Breast epithelium (tissue), 4 donors: ENCODE results near the gene TMEM108. TPM values are rescaled to one million over a fixed set of nuclear protein-coding genes. Genes with fewer than 3 reads are reported as not detected.

Source experiments
- DNase-seq, 2 donors: peaks; one replicate each; pipeline ENCODE4 v3.0.0-alpha.2; 2019; ENCODE audit warnings: low spot score in 2 of 2
- H3K27ac ChIP-seq, 2 donors: fragments of 200-600 bp; sonication (generic) in 1 of 2; one replicate each; pipeline ENCODE4 v1.5.1; 2016 to 2019; ENCODE audit warnings: mild to moderate bottlenecking in 1 of 2
- H3K27me3 ChIP-seq, 2 donors: fragments of 200-600 bp; sonication (generic) in 1 of 2; one replicate each; pipeline versions ENCODE4 v1.5.1 to v1.6.0; 2017 to 2019; ENCODE audit warnings: control low read depth in 1 of 2, mild to moderate bottlenecking in 1 of 2
- H3K36me3 ChIP-seq: fragments of 200-600 bp; one replicate; pipeline ENCODE4 v1.5.1; 2019
- H3K4me1 ChIP-seq, 2 donors: fragments of 200-600 bp; sonication (generic); one replicate each; pipeline ENCODE4 v1.5.1; 2016 to 2019; ENCODE audit warnings: control low read depth in 1 of 2
- H3K4me3 ChIP-seq, 3 donors: fragments of 200-600 bp; sonication (generic); 1 replicate in 2 of 3; 2 replicates in 1 of 3; pipeline ENCODE4 v1.5.1; 2016 to 2019; ENCODE audit warnings: mild to moderate bottlenecking in 3 of 3, moderate library complexity in 2 of 3
- H3K9me3 ChIP-seq, 2 donors: fragments of 200-600 bp; sonication (generic) in 1 of 2; one replicate each; pipeline ENCODE4 v1.5.1; 2016 to 2019; ENCODE audit warnings: control low read depth in 1 of 2
- CTCF ChIP-seq, 3 donors: fragments of 450-650 bp; IDR thresholded peaks; one replicate each; pipeline ENCODE4 v1.5.1; 2016 to 2017; ENCODE audit warnings: antibody characterized with exemption in 3 of 3, mild to moderate bottlenecking in 3 of 3, moderate library complexity in 3 of 3
- POLR2A ChIP-seq: fragments of 450-650 bp; IDR thresholded peaks from one replicate; pipeline ENCODE4 v1.6.1; 2016; ENCODE audit warnings: antibody characterized with exemption, mild to moderate bottlenecking, moderate library complexity
- POLR2AphosphoS5 ChIP-seq, 3 donors: sonication (generic); formaldehyde crosslinking; IDR thresholded peaks; one replicate each; pipeline ENCODE4 v1.6.1; 2017; ENCODE audit warnings: antibody characterized with exemption in 3 of 3
- intact Hi-C: fragments of 100-400 bp; cut with DNase I; formaldehyde crosslinking; loops from one replicate; pipeline ENCODE4 v1.15.1; 2023; ENCODE audit warnings: low total_unique reads
- total RNA-seq, 3 donors: library from RNA; depleted of rRNA; stranded (reverse); fragments of >200 nt; gene quantifications; one replicate each; pipeline ENCODE4 v1.1.0, GENCODE V29; 2016

Gene TMEM108
- total RNA-seq, 3 donors from 2014 or later, result 0.44 to 0.98 (median 0.48) TPM

GRCh38 chr3:133381346-133382109, 343.3 kb downstream of the TMEM108 start:
- H3K4me3 ChIP-seq, result no peak overlapping the region
- H3K27me3 ChIP-seq, result no peaks in the 10 kb centered on the region
- no peak overlapping the region for H3K27ac ChIP-seq
- intact Hi-C loops, result no loop called here
- H3K4me1 ChIP-seq, result no peaks in the 10 kb centered on the region
- H3K36me3 ChIP-seq, result no peaks in the 10 kb centered on the region
- no peaks in the 10 kb centered on the region for H3K9me3 ChIP-seq
- TF ChIP-seq POLR2A (no peak), POLR2AphosphoS5 (IDR thresholded peaks at IDR 0.05) (no peak), CTCF (IDR thresholded peaks at IDR 0.05) (no peak)
- no peak for DNase-seq

GRCh38 chr3:133383175-133383574, 345.0 kb downstream of the TMEM108 start:
- no peaks in the 10 kb centered on the region for H3K4me1 ChIP-seq
- no peaks in the 10 kb centered on the region for H3K36me3 ChIP-seq
- no peaks in the 10 kb centered on the region for H3K27me3 ChIP-seq
- no peak overlapping the region for H3K4me3 ChIP-seq
- H3K9me3 ChIP-seq, result no peaks in the 10 kb centered on the region
- TF ChIP-seq POLR2AphosphoS5 (IDR thresholded peaks at IDR 0.05), result no peak
- no peak for TF ChIP-seq POLR2A
- no peak for TF ChIP-seq CTCF (IDR thresholded peaks at IDR 0.05)
- no peak for DNase-seq
- no peak overlapping the region for H3K27ac ChIP-seq
- intact Hi-C loops, result no loop called here

GRCh38 chr3:133383741-133384140, 345.6 kb downstream of the TMEM108 start:
- intact Hi-C loops, result no loop called here
- TF ChIP-seq POLR2AphosphoS5 (IDR thresholded peaks at IDR 0.05), result no peak
- Histone ChIP-seq H3K4me3 (no peak overlapping the region), H3K27me3 (no peaks in the 10 kb centered on the region), H3K9me3 (no peaks in the 10 kb centered on the region), H3K4me1 (no peaks in the 10 kb centered on the region), H3K36me3 (no peaks in the 10 kb centered on the region), H3K27ac (no peak overlapping the region)
- DNase-seq, result no peak

GRCh38 chr3:133384331-133385027, 346.3 kb downstream of the TMEM108 start:
- Histone ChIP-seq H3K4me1 (no peaks in the 10 kb centered on the region), H3K27me3 (no peaks in the 10 kb centered on the region), H3K9me3 (no peaks in the 10 kb centered on the region), H3K4me3 (peak overlapping the region in 1 of 3 donors; percentile 17), H3K36me3 (no peaks in the 10 kb centered on the region), H3K27ac (no peak overlapping the region)
- DNase-seq, result peak; percentile 42 to 61
- TF ChIP-seq POLR2A (no peak), POLR2AphosphoS5 (IDR thresholded peaks at IDR 0.05) (peak in 1 of 3 donors; percentile 41), CTCF (IDR thresholded peaks at IDR 0.05) (peak in 2 of 3 donors; percentile 68 to 84)
- intact Hi-C loops, result loop anchor here (5.0 kb wide), 1 partner anchor 1003 kb away; no protein-coding TSS in a partner anchor

GRCh38 chr3:133386876-133387275, 348.7 kb downstream of the TMEM108 start:
- Histone ChIP-seq H3K4me1 (no peaks in the 10 kb centered on the region), H3K4me3 (no peak overlapping the region), H3K27ac (no peak overlapping the region), H3K27me3 (no peaks in the 10 kb centered on the region), H3K36me3 (no peaks in the 10 kb centered on the region), H3K9me3 (no peaks in the 10 kb centered on the region)
- intact Hi-C loops, result loop anchor here (5.0 kb wide), 1 partner anchor 1000 kb away; no protein-coding TSS in a partner anchor
- TF ChIP-seq POLR2AphosphoS5 (IDR thresholded peaks at IDR 0.05), result no peak
- no peak for DNase-seq

GRCh38 chr3:133387341-133387740, 349.1 kb downstream of the TMEM108 start:
- H3K4me1 ChIP-seq, result no peaks in the 10 kb centered on the region
- no peaks in the 10 kb centered on the region for H3K36me3 ChIP-seq
- H3K27me3 ChIP-seq, result no peaks in the 10 kb centered on the region
- no peak overlapping the region for H3K4me3 ChIP-seq
- intact Hi-C loops, result loop anchor here (5.0 kb wide), 1 partner anchor 1000 kb away; no protein-coding TSS in a partner anchor
- no peaks in the 10 kb centered on the region for H3K9me3 ChIP-seq
- TF ChIP-seq POLR2AphosphoS5 (IDR thresholded peaks at IDR 0.05) (no peak), CTCF (IDR thresholded peaks at IDR 0.05) (no peak), POLR2A (no peak)
- no peak for DNase-seq
- H3K27ac ChIP-seq, result no peak overlapping the region
